Measurements from ENCODE around the gene GTF2IRD1.

- TF ChIP-seq HNRNPL (IDR thresholded peaks at IDR 0.05; ENCODE audit: low read depth, low read length): no peak
- TF ChIP-seq ZC3H4 (CRISPR knock-in tag; IDR thresholded peaks at IDR 0.05; ENCODE audit: borderline replicate concordance): no peak
Measured at GRCh38 chr7:74479961-74480829, 26.5 kb downstream of the GTF2IRD1 start.
